CD14-positive monocyte (primary cell): ENCODE results near the gene HIF1A. TPM values are rescaled to one million over a fixed set of nuclear protein-coding genes. Genes with fewer than 3 reads are reported as not detected.

Experiments
- DNase-seq, 3 donors: peaks; one replicate each; pipeline ENCODE4 v3.0.0-alpha.2; 2011 to 2022
- H2AFZ ChIP-seq: 2 replicates; pipeline ENCODE4 v1.6.0; 2012; ENCODE audit warnings: mild to moderate bottlenecking, low read depth, low read length, inconsistent platforms; ENCODE audit not compliant: insufficient read depth, poor library complexity, severe bottlenecking
- H3K27ac ChIP-seq, 2 donors: 1 replicate in 1 of 2; 2 replicates in 1 of 2; pipeline ENCODE4 v1.5.1; 2012 to 2013; ENCODE audit warnings: low read length in 2 of 2, control low read depth in 1 of 2, inconsistent platforms in 1 of 2, low read depth in 1 of 2, mild to moderate bottlenecking in 1 of 2
- H3K27me3 ChIP-seq, 2 donors: one replicate each; pipeline versions ENCODE4 v1.6.0 to v1.6.1; 2011 to 2013; ENCODE audit warnings: low read length in 2 of 2; ENCODE audit not compliant: control insufficient read depth in 2 of 2, insufficient read depth in 2 of 2
- H3K36me3 ChIP-seq, 2 donors: replicated peaks in 1 of 2; 1 replicate in 1 of 2; 2 replicates in 1 of 2; pipeline versions ENCODE4 v1.5.1 to v1.6.1; 2012 to 2013; ENCODE audit warnings: low read length in 2 of 2, control low read depth in 1 of 2, inconsistent platforms in 1 of 2, mild to moderate bottlenecking in 1 of 2; ENCODE audit not compliant: insufficient read depth in 2 of 2, control insufficient read depth in 1 of 2
- H3K4me1 ChIP-seq, 2 donors: 1 replicate in 1 of 2; 2 replicates in 1 of 2; pipeline versions ENCODE4 v1.5.1 to v1.6.1; 2012 to 2013; ENCODE audit warnings: low read length in 2 of 2, control low read depth in 1 of 2, inconsistent platforms in 1 of 2, mild to moderate bottlenecking in 1 of 2, moderate library complexity in 1 of 2; ENCODE audit not compliant: insufficient read depth in 2 of 2, control insufficient read depth in 1 of 2
- H3K4me2 ChIP-seq: replicated peaks from 2 replicates; pipeline ENCODE3; 2012; ENCODE audit warnings: low read length, moderate library complexity, mild to moderate bottlenecking; ENCODE audit not compliant: poor library complexity, severe bottlenecking; ENCODE audit errors: extremely low read depth
- H3K4me3 ChIP-seq, 3 experiments: fragments of 200-600 bp in 1 of 3; sonication (generic) in 1 of 3; replicated peaks in 1 of 3; 1 replicate in 2 of 3; 2 replicates in 1 of 3; pipeline ENCODE4 v1.5.1; 2011 to 2013; ENCODE audit warnings: low read length in 3 of 3, mild to moderate bottlenecking in 3 of 3, control low read depth in 2 of 3, low read depth in 2 of 3, inconsistent platforms in 1 of 3, moderate library complexity in 1 of 3
- H3K79me2 ChIP-seq: 2 replicates; pipeline ENCODE4 v1.6.0; 2012; ENCODE audit warnings: mild to moderate bottlenecking, control low read depth, inconsistent platforms, low read length, moderate library complexity; ENCODE audit not compliant: insufficient read depth
- H3K9ac ChIP-seq: 2 replicates; pipeline ENCODE4 v1.6.0; 2017; ENCODE audit warnings: low read length, mild to moderate bottlenecking; ENCODE audit not compliant: insufficient read depth, poor library complexity, severe bottlenecking
- H3K9me3 ChIP-seq, 2 donors: replicated peaks in 1 of 2; 1 replicate in 1 of 2; 2 replicates in 1 of 2; pipeline versions ENCODE4 v1.5.1 to v1.6.1; 2012 to 2013; ENCODE audit warnings: low read length in 2 of 2, control low read depth in 1 of 2; ENCODE audit not compliant: control insufficient read depth in 1 of 2, insufficient read depth in 1 of 2
- H4K20me1 ChIP-seq: 2 replicates; pipeline ENCODE4 v1.6.0; 2012; ENCODE audit warnings: mild to moderate bottlenecking, low read length, control low read depth, moderate library complexity; ENCODE audit not compliant: insufficient read depth
- H3K27ac Mint-ChIP-seq, 7 donors: one replicate each; pipeline ENCODE4 v1.8.0; 2020; ENCODE audit warnings: mild to moderate bottlenecking in 7 of 7, mixed read lengths in 7 of 7, moderate library complexity in 6 of 7, inconsistent platforms in 2 of 7
- H3K27me3 Mint-ChIP-seq, 3 donors: one replicate each; pipeline ENCODE4 v1.8.0; 2021 to 2022; ENCODE audit warnings: low read depth in 3 of 3, mild to moderate bottlenecking in 3 of 3, mixed read lengths in 3 of 3, moderate library complexity in 3 of 3, inconsistent platforms in 1 of 3
- H3K36me3 Mint-ChIP-seq, 2 donors: one replicate each; pipeline ENCODE4 v1.8.0; 2020; ENCODE audit warnings: mixed read lengths in 2 of 2, inconsistent platforms in 1 of 2, mild to moderate bottlenecking in 1 of 2
- H3K4me1 Mint-ChIP-seq: one replicate; pipeline ENCODE4 v1.8.0; 2020; ENCODE audit warnings: mild to moderate bottlenecking, mixed read lengths
- H3K4me3 Mint-ChIP-seq, 2 donors: one replicate each; pipeline ENCODE4 v1.8.0; 2020; ENCODE audit warnings: mild to moderate bottlenecking in 2 of 2, mixed read lengths in 2 of 2, moderate library complexity in 1 of 2
- H3K9me3 Mint-ChIP-seq, 7 donors: one replicate each; pipeline ENCODE4 v1.8.0; 2020 to 2022; ENCODE audit warnings: mixed read lengths in 7 of 7, mild to moderate bottlenecking in 6 of 7, moderate library complexity in 6 of 7, inconsistent platforms in 2 of 7
- CTCF ChIP-seq: fragments of 200-600 bp; IDR thresholded peaks from one replicate; pipeline ENCODE4 v1.8.0; 2022; ENCODE audit warnings: antibody characterized with exemption, mild to moderate bottlenecking
- WGBS: methylation state at CpG from one replicate; pipeline ENCODE4 v1.1.5; 2013; ENCODE audit warnings: missing lambda C conversion rate; ENCODE audit not compliant: insufficient coverage; 5-methylcytosine and 5-hydroxymethylcytosine counted together
- intact Hi-C, 2 donors: fragments of 100-400 bp; cut with micrococcal nuclease; formaldehyde crosslinking; loops; one replicate each; pipeline versions ENCODE4 v1.15.0 to v1.15.1; 2023
- polyA plus RNA-seq, 3 donors: library from polyadenylated mRNA; depleted of rRNA in 1 of 3; unstranded in 2 of 3; stranded (reverse) in 1 of 3; fragments of 300-500 nt in 2 of 3; fragments of >200 nt in 1 of 3; fragmentation: Illumina TruSeq in 2 of 3; gene quantifications; 1 replicate in 2 of 3; 2 replicates in 1 of 3; pipeline ENCODE4 v1.2.3, GENCODE V29; 2012 to 2021

HIF1A gene
- polyA plus RNA-seq, 3 donors: 79.0 to 137 (median 137) TPM

DNA sequence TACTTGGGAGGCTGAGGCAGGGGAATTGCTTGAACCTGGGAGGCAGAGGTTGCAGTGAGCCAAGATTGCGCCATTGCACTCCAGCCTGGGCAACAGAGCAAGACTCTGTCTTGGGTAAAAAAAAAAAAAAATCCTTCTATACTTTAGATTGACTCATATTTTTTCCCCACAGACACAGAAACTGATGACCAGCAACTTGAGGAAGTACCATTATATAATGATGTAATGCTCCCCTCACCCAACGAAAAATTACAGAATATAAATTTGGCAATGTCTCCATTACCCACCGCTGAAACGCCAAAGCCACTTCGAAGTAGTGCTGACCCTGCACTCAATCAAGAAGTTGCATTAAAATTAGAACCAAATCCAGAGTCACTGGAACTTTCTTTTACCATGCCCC is 42.6 kb downstream of the HIF1A start:
- Mint-ChIP-seq H3K4me3 (no peak overlapping the region), H3K9me3 (peaks cover 0 to 4% (median 0%) of the 10 kb centered on the region in 7 donors), H3K27ac (peak overlapping the region; percentile 76 to 90 (median 87)), H3K36me3 (peaks cover 82 to 97% of the 10 kb centered on the region in 2 donors), H3K4me1 (peaks cover 4% of the 10 kb centered on the region), H3K27me3 (peaks cover 0 to 2% (median 0%) of the 10 kb centered on the region in 3 donors)
- H3K79me2 ChIP-seq: peaks cover 21% of the 10 kb centered on the region
- no peak overlapping the region for H2AFZ ChIP-seq
- no peak overlapping the region for H3K4me3 ChIP-seq
- intact Hi-C loops: no loop called here
- DNase-seq: peak; percentile 75 to 88 (median 81)
- peaks cover 76% of the 10 kb centered on the region for H4K20me1 ChIP-seq
- H3K36me3 ChIP-seq: peaks cover 87 to 99% of the 10 kb centered on the region in 2 donors
- no peaks in the 10 kb centered on the region for H3K9me3 ChIP-seq
- H3K4me2 ChIP-seq: no peak overlapping the region
- no CpG with 5 or more reads among the region's 5 CpGs for WGBS
- no peak for TF ChIP-seq CTCF
- no peaks in the 10 kb centered on the region for H3K27me3 ChIP-seq
- H3K4me1 ChIP-seq: peaks cover 0 to 8% of the 10 kb centered on the region in 2 donors
- peak overlapping the region in 1 of 2 donors; percentile 73 for H3K27ac ChIP-seq
- H3K9ac ChIP-seq: no peak overlapping the region

- Histone ChIP-seq H3K4me1 (peaks cover 0 to 8% of the 10 kb centered on the region in 2 donors), H4K20me1 (peaks cover 74% of the 10 kb centered on the region), H3K4me2 (no peak overlapping the region), H3K79me2 (peaks cover 22% of the 10 kb centered on the region), H3K9me3 (no peaks in the 10 kb centered on the region), H3K27me3 (no peaks in the 10 kb centered on the region), H3K36me3 (peaks cover 81 to 99% of the 10 kb centered on the region in 2 donors), H3K4me3 (no peak overlapping the region), H2AFZ (no peak overlapping the region), H3K27ac (no peak overlapping the region), H3K9ac (no peak overlapping the region)
- peaks cover 4% of the 10 kb centered on the region for H3K4me1 Mint-ChIP-seq
- peaks cover 0 to 4% (median 0%) of the 10 kb centered on the region in 7 donors for H3K9me3 Mint-ChIP-seq
- peaks cover 0 to 2% (median 0%) of the 10 kb centered on the region in 3 donors for H3K27me3 Mint-ChIP-seq
- intact Hi-C loops: no loop called here
- no peak overlapping the region for H3K4me3 Mint-ChIP-seq
- no peak for DNase-seq
- no peak for TF ChIP-seq CTCF
- peaks cover 79 to 98% of the 10 kb centered on the region in 2 donors for H3K36me3 Mint-ChIP-seq
- H3K27ac Mint-ChIP-seq: peak overlapping the region in 5 of 7 donors; percentile 21 to 89 (median 70)
Observed at GRCh38 chr14:61739133-61739532, 43.8 kb downstream of the HIF1A start.
